Skin epidermis (tissue), 12 donors: ENCODE measurements around the gene SH2B2.
A peak's percentile ranks its signal among the peaks of the same experiment; 100 is the strongest.
"Not testable (repeated sequence)": the region's sequence is repeated elsewhere in the genome, so short reads cannot be mapped to it uniquely, and the experiment has no call there.

Source experiments
- H3K27ac ChIP-seq, 21 experiments: fragments of 200-600 bp; sonication (generic) in 11 of 21; one replicate each; pipeline ENCODE4 v1.5.0; 2020; ENCODE audit warnings: mild to moderate bottlenecking in 3 of 21, inconsistent platforms in 2 of 21, moderate library complexity in 2 of 21
- H3K4me3 ChIP-seq, 7 experiments: fragments of 200-600 bp; sonication (generic) in 2 of 7; one replicate each; pipeline ENCODE4 v1.5.0; 2020; ENCODE audit warnings: inconsistent platforms in 2 of 7, mild to moderate bottlenecking in 2 of 7, moderate library complexity in 1 of 7

SH2B2 gene

GRCh38 chr7:102322202-102322715, 35.6 kb downstream of the SH2B2 start:
- Histone ChIP-seq H3K4me3 (no peak overlapping the region), H3K27ac (no peak overlapping the region)

- Histone ChIP-seq H3K4me3 (no peak overlapping the region), H3K27ac (no peak overlapping the region)
These were observed 37.2 kb downstream of the SH2B2 start for GRCh38 chr7:102323914-102324195.

GRCh38 chr7:102325106-102325505, 38.4 kb downstream of the SH2B2 start:
- H3K27ac ChIP-seq, H3K4me3 ChIP-seq: not testable (repeated sequence)

GRCh38 chr7:102326157-102326889, 39.7 kb downstream of the SH2B2 start:
- no peak overlapping the region for H3K4me3 ChIP-seq
- H3K27ac ChIP-seq, result no peak overlapping the region

GRCh38 chr7:102327183-102327582, 40.5 kb downstream of the SH2B2 start:
- not testable (repeated sequence) for H3K4me3 ChIP-seq, H3K27ac ChIP-seq

- not testable (repeated sequence) for H3K4me3 ChIP-seq, H3K27ac ChIP-seq
These were observed 42.2 kb downstream of the SH2B2 start for GRCh38 chr7:102328863-102329262.

GRCh38 chr7:102329366-102329765, 42.7 kb downstream of the SH2B2 start:
- H3K4me3 ChIP-seq, H3K27ac ChIP-seq: not testable (repeated sequence)

GRCh38 chr7:102330666-102331460, 44.2 kb downstream of the SH2B2 start:
- not testable (repeated sequence) for H3K27ac ChIP-seq, H3K4me3 ChIP-seq

- H3K4me3 ChIP-seq, H3K27ac ChIP-seq: not testable (repeated sequence)
These were observed 48.9 kb downstream of the SH2B2 start for GRCh38 chr7:102335574-102335973.

- H3K4me3 ChIP-seq, result not testable (repeated sequence)
These were observed 50.3 kb downstream of the SH2B2 start for GRCh38 chr7:102337002-102337401.

GRCh38 chr7:102337420-102337819, 50.8 kb downstream of the SH2B2 start:
- not testable (repeated sequence) for H3K4me3 ChIP-seq, H3K27ac ChIP-seq

More at GRCh38 chr7:102337002-102337401, 50.3 kb downstream of the SH2B2 start:
- not testable (repeated sequence) for H3K27ac ChIP-seq

GRCh38 chr7:102340599-102341368, 54.1 kb downstream of the SH2B2 start:
- H3K27ac ChIP-seq, H3K4me3 ChIP-seq: not testable (repeated sequence)

- H3K27ac ChIP-seq, H3K4me3 ChIP-seq: not testable (repeated sequence)
These were observed 60.3 kb downstream of the SH2B2 start for GRCh38 chr7:102346983-102347382.

- not testable (repeated sequence) for H3K27ac ChIP-seq, H3K4me3 ChIP-seq
These were observed 69.7 kb downstream of the SH2B2 start, which contains the start of gene SPDYE6 for GRCh38 chr7:102356344-102356743. TSS of gene SPDYE6 (minus strand) at chr7:102356444. CDS start at chr7:102356023, 421 bp downstream.

- peak overlapping the region; percentile 49 to 99 (median 93) for H3K27ac ChIP-seq
- peak overlapping the region; percentile 65 to 99 (median 81) for H3K4me3 ChIP-seq
These were observed 77.1 kb downstream of the SH2B2 start for GRCh38 chr7:102363549-102364393.

- Histone ChIP-seq H3K4me3 (peak overlapping the region; percentile 65 to 99 (median 81)), H3K27ac (peak overlapping the region; percentile 49 to 99 (median 93))
These were observed 77.8 kb downstream of the SH2B2 start for GRCh38 chr7:102364394-102364886.

GRCh38 chr7:102365390-102365789, 78.7 kb downstream of the SH2B2 start:
- H3K27ac ChIP-seq, H3K4me3 ChIP-seq: not testable (repeated sequence)

GRCh38 chr7:102370038-102370437, 83.4 kb downstream of the SH2B2 start:
- H3K27ac ChIP-seq, H3K4me3 ChIP-seq: not testable (repeated sequence)
